H9 (cell line): Measurements from ENCODE around the gene SRXN1. TPM values are rescaled to one million over a fixed set of nuclear protein-coding genes. Genes with fewer than 3 reads are reported as not detected.

Experiments
- DNase-seq: peaks from one replicate; pipeline ENCODE4 v3.0.0-alpha.2; 2017
- H2AFZ ChIP-seq: one replicate; pipeline ENCODE4 v1.6.1; 2013; ENCODE audit warnings: mild to moderate bottlenecking, low read length, control low read depth, moderate library complexity
- H2AK5ac ChIP-seq: 2 replicates; pipeline ENCODE4 v1.6.1; 2013; ENCODE audit warnings: low read length, control low read depth, mixed read lengths; ENCODE audit not compliant: insufficient read length
- H2BK120ac ChIP-seq: one replicate; pipeline ENCODE4 v1.6.1; 2013; ENCODE audit warnings: low read depth, mild to moderate bottlenecking, low read length, control low read depth, inconsistent platforms; ENCODE audit not compliant: poor library complexity, severe bottlenecking
- H2BK12ac ChIP-seq: 2 replicates; pipeline ENCODE4 v1.6.1; 2013; ENCODE audit warnings: low read length, control low read depth, mixed read lengths, low read depth; ENCODE audit not compliant: insufficient read length
- H2BK15ac ChIP-seq: 2 replicates; pipeline ENCODE4 v1.6.1; 2013; ENCODE audit warnings: low read depth, low read length, control low read depth
- H2BK20ac ChIP-seq: one replicate; pipeline ENCODE4 v1.6.1; 2013; ENCODE audit warnings: low read depth, mild to moderate bottlenecking, low read length, control low read depth, inconsistent platforms; ENCODE audit not compliant: poor library complexity, severe bottlenecking
- H2BK5ac ChIP-seq: 2 replicates; pipeline ENCODE4 v1.6.1; 2013; ENCODE audit warnings: low read length, control low read depth, mixed read lengths; ENCODE audit not compliant: insufficient read length
- H3K14ac ChIP-seq: 2 replicates; pipeline ENCODE4 v1.6.1; 2013; ENCODE audit warnings: low read length, control low read depth; ENCODE audit not compliant: insufficient read depth
- H3K18ac ChIP-seq: 2 replicates; pipeline ENCODE4 v1.6.1; 2013; ENCODE audit warnings: low read depth, mild to moderate bottlenecking, mixed read lengths, low read length, control low read depth; ENCODE audit not compliant: insufficient read length
- H3K23ac ChIP-seq: 2 replicates; pipeline ENCODE4 v1.6.1; 2013; ENCODE audit warnings: low read length, control low read depth, mixed read lengths, low read depth; ENCODE audit not compliant: insufficient read length
- H3K23me2 ChIP-seq: 2 replicates; pipeline ENCODE4 v1.6.1; 2013; ENCODE audit warnings: low read depth, mild to moderate bottlenecking, mixed read lengths, low read length, control low read depth; ENCODE audit not compliant: insufficient read length, poor library complexity, severe bottlenecking
- H3K27ac ChIP-seq: 2 replicates; pipeline ENCODE4 v1.5.1; 2013; ENCODE audit warnings: low read length, control low read depth, mixed read lengths, low read depth; ENCODE audit not compliant: insufficient read length
- H3K27me3 ChIP-seq: 2 replicates; pipeline ENCODE4 v1.6.1; 2013; ENCODE audit warnings: low read length, control low read depth, inconsistent platforms; ENCODE audit not compliant: insufficient read depth
- H3K4ac ChIP-seq: 2 replicates; pipeline ENCODE4 v1.6.1; 2013; ENCODE audit warnings: low read depth, mild to moderate bottlenecking, control low read depth, inconsistent platforms, low read length, moderate library complexity
- H3K4me1 ChIP-seq: 2 replicates; pipeline ENCODE4 v1.6.1; 2013; ENCODE audit warnings: low read length, control low read depth, inconsistent platforms; ENCODE audit not compliant: insufficient read depth
- H3K4me2 ChIP-seq: 2 replicates; pipeline ENCODE4 v1.6.1; 2013; ENCODE audit warnings: low read length, control low read depth, mixed read lengths; ENCODE audit not compliant: insufficient read length, insufficient read depth
- H3K56ac ChIP-seq: 2 replicates; pipeline ENCODE4 v1.6.1; 2013; ENCODE audit warnings: low read depth, mild to moderate bottlenecking, mixed read lengths, low read length, control low read depth; ENCODE audit not compliant: insufficient read length
- H3K79me1 ChIP-seq: 2 replicates; pipeline ENCODE4 v1.6.1; 2013; ENCODE audit warnings: low read depth, mild to moderate bottlenecking, moderate library complexity, low read length, control low read depth, inconsistent platforms; ENCODE audit not compliant: insufficient read depth, poor library complexity, severe bottlenecking
- H3K79me2 ChIP-seq: 2 replicates; pipeline ENCODE4 v1.6.1; 2013; ENCODE audit warnings: low read length, control low read depth, inconsistent platforms; ENCODE audit not compliant: insufficient read depth
- H3K9ac ChIP-seq: 2 replicates; pipeline ENCODE4 v1.6.1; 2013; ENCODE audit warnings: low read length, control low read depth, mixed read lengths; ENCODE audit not compliant: insufficient read length; ENCODE audit errors: extremely low read depth
- H3K9me3 ChIP-seq: one replicate; pipeline ENCODE4 v1.6.1; 2013; ENCODE audit warnings: low read depth, low read length, inconsistent platforms; ENCODE audit not compliant: control insufficient read depth
- H3T11ph ChIP-seq: one replicate; pipeline ENCODE4 v1.6.1; 2013; ENCODE audit warnings: mild to moderate bottlenecking, low read length, control low read depth, inconsistent platforms
- H4K20me1 ChIP-seq: one replicate; pipeline ENCODE4 v1.6.1; 2013; ENCODE audit not compliant: control insufficient read depth, insufficient read length, insufficient read depth
- H4K5ac ChIP-seq: 2 replicates; pipeline ENCODE4 v1.6.1; 2013; ENCODE audit warnings: low read depth, mild to moderate bottlenecking, mixed read lengths, low read length, control low read depth; ENCODE audit not compliant: insufficient read length
- H4K8ac ChIP-seq: replicated peaks from 2 replicates; pipeline ENCODE4 v1.6.1; 2013; ENCODE audit warnings: low read length, control low read depth, mixed read lengths, low read depth; ENCODE audit not compliant: insufficient read length
- H4K91ac ChIP-seq: 2 replicates; pipeline ENCODE4 v1.6.1; 2013; ENCODE audit warnings: low read depth, mild to moderate bottlenecking, moderate library complexity, mixed read lengths, low read length, control low read depth; ENCODE audit not compliant: insufficient read length
- H3K27ac Mint-ChIP-seq, 3 experiments: 2 replicates in 2 of 3; 3 replicates in 1 of 3; pipeline ENCODE4 v1.8.0; 2020 to 2021; ENCODE audit warnings: mixed read lengths in 3 of 3, mild to moderate bottlenecking in 1 of 3, moderate library complexity in 1 of 3
- H3K27me3 Mint-ChIP-seq: 2 replicates; pipeline ENCODE4 v1.8.0; 2021; ENCODE audit warnings: low read depth, mild to moderate bottlenecking, moderate library complexity, mixed read lengths
- H3K36me3 Mint-ChIP-seq, 3 experiments: 2 replicates in 2 of 3; 3 replicates in 1 of 3; pipeline ENCODE4 v1.8.0; 2020 to 2021; ENCODE audit warnings: low read depth in 3 of 3, mixed read lengths in 3 of 3; ENCODE audit not compliant: insufficient read depth in 1 of 3
- H3K4me1 Mint-ChIP-seq, 2 experiments: 2 replicates each; pipeline ENCODE4 v1.8.0; 2020; ENCODE audit warnings: mixed read lengths in 2 of 2
- H3K4me3 Mint-ChIP-seq, 2 experiments: 2 replicates in 1 of 2; 3 replicates in 1 of 2; pipeline ENCODE4 v1.8.0; 2020 to 2021; ENCODE audit warnings: mild to moderate bottlenecking in 2 of 2, mixed read lengths in 2 of 2, moderate library complexity in 1 of 2
- H3K9me3 Mint-ChIP-seq, 2 experiments: 2 replicates in 1 of 2; 3 replicates in 1 of 2; pipeline ENCODE4 v1.8.0; 2020; ENCODE audit warnings: mild to moderate bottlenecking in 2 of 2, mixed read lengths in 2 of 2, moderate library complexity in 1 of 2
- CTCF ChIP-seq: fragments of 200-600 bp; sonication (generic); conservative IDR thresholded peaks from 3 replicates; pipeline ENCODE4 v1.8.0; 2021; ENCODE audit warnings: antibody characterized with exemption, mild to moderate bottlenecking
- WGBS: extraction: QIAGEN DNeasy Blood & Tissue Kit; methylation state at CpG from one replicate; pipeline ENCODE4 v1.1.7; 2013; ENCODE audit warnings: missing lambda C conversion rate, low lambda C conversion rate, mixed read lengths; ENCODE audit not compliant: insufficient read length; ENCODE audit errors: extremely low coverage; 5-methylcytosine and 5-hydroxymethylcytosine counted together
- total RNA-seq: library from RNA; stranded (reverse); gene quantifications from 2 replicates; pipeline ENCODE4 v1.2.1, GENCODE V29; 2021

Gene SRXN1
- total RNA-seq, 1 experiment from 2014 or later = 25.7 TPM

- no peaks in the 10 kb centered on the region for H4K20me1 ChIP-seq
- H3K9ac ChIP-seq = no peak overlapping the region
- Mint-ChIP-seq H3K9me3 (peaks cover 0 to 2% of the 10 kb centered on the region in 2 experiments; a peak in 1 of 5 replicates), H3K4me1 (peaks cover 16 to 17% of the 10 kb centered on the region in 2 experiments), H3K27me3 (peaks cover 1% of the 10 kb centered on the region; the same call in 1 of the 2 replicates), H3K4me3 (no peak overlapping the region), H3K27ac (no peak overlapping the region), H3K36me3 (peaks cover 25 to 40% (median 37%) of the 10 kb centered on the region in 3 experiments)
- no peak overlapping the region for H4K91ac ChIP-seq
- H3K56ac ChIP-seq = no peak overlapping the region
- H3K23me2 ChIP-seq = peaks cover 3% of the 10 kb centered on the region
- no peaks in the 10 kb centered on the region for H3K27me3 ChIP-seq
- H3K4me1 ChIP-seq = no peaks in the 10 kb centered on the region; the same call in 1 of the 2 replicates
- TF ChIP-seq CTCF = no peak
- H3K23ac ChIP-seq = no peak overlapping the region
- H3K14ac ChIP-seq = no peak overlapping the region
- H2AFZ ChIP-seq = no peak overlapping the region
- H3K4ac ChIP-seq = no peak overlapping the region
- H3K79me2 ChIP-seq = no peaks in the 10 kb centered on the region
- no peak overlapping the region for H2BK15ac ChIP-seq
- DNase-seq = no peak
- H4K8ac ChIP-seq = no peak overlapping the region
- no peak overlapping the region for H4K5ac ChIP-seq
- H2BK20ac ChIP-seq = no peak overlapping the region
- H3K18ac ChIP-seq = no peak overlapping the region
- no peak overlapping the region for H3T11ph ChIP-seq
- H3K27ac ChIP-seq = no peak overlapping the region
- no peaks in the 10 kb centered on the region for H3K79me1 ChIP-seq
- no peak overlapping the region for H2BK12ac ChIP-seq
- H2BK120ac ChIP-seq = no peak overlapping the region
- H2BK5ac ChIP-seq = no peak overlapping the region
- H2AK5ac ChIP-seq = no peak overlapping the region
- H3K4me2 ChIP-seq = no peak overlapping the region
- WGBS = no CpG with 5 or more reads among the region's 2 CpGs
- no peaks in the 10 kb centered on the region for H3K9me3 ChIP-seq
Observed at GRCh38 chr20:646868-647233, 6.1 kb downstream of the SRXN1 start.
